NCI-H187 treated with DMSO at 0.1 percent for 48 hours (cell line): ENCODE results near the gene ENO4.

Source experiments
- DNase-seq: peaks from one replicate; lab custom pipeline; 2025; lab: John Stamatoyannopoulos, UW

Gene ENO4

DNA sequence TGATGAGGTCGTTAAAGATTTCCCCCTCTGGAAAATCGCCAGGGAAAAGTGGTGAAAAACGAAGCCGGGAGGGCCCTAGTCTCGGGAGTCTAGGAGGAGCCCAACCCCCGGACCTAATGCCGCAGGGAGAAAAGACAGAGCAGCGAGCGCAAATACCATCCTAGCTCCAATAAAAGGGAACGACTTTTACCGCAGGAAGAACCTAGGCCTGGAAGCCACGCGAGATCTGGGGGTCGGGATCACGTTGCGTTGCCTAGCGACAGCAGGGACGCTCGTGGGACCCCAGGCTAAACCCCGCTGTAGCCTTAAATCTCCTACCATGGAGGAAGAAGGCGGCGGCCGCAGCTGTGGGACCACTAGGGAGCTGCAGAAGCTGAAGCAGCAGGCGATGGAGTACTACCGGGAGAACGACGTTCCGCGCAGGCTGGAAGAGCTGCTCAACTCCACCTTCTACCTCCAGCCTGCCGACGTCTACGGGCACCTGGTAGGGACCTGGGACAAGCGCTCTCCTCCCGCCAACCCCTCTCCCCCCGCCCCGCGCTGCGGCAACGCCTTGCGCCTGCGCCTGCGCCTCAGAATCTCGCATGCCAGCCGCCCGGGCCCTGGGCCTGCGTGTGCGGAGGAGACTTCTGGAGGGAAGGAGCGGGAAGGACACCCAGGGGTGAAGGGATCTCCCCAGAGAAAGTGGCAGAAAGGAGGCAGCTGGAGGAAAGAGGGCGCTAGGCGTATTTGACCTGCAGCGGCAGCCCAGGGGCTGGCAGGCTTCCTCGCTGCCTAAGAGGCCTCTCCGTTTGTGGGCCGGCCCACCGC is at the start of gene ENO4:
Gene ENO4 (plus strand): TSS at position 252 of the 810 bp plus-strand sequence. CDS start 68 bp downstream, at position 320.
- peak; percentile 61 for DNase-seq

- no peak for DNase-seq
Measured at GRCh38 chr10:116800286-116800929, 48.9 kb upstream of the ENO4 start.

- no peak for DNase-seq
Measured at GRCh38 chr10:116801658-116802057, 47.6 kb upstream of the ENO4 start.

- no peak for DNase-seq
Measured at GRCh38 chr10:116802474-116802873, 46.8 kb upstream of the ENO4 start.

- no peak for DNase-seq
Measured at GRCh38 chr10:116802876-116803275, 46.4 kb upstream of the ENO4 start.

GRCh38 chr10:116803451-116804249 is 45.6 kb upstream of the ENO4 start:
- DNase-seq: no peak

- no peak for DNase-seq
Measured at GRCh38 chr10:116808706-116809105, 40.6 kb upstream of the ENO4 start.

DNA sequence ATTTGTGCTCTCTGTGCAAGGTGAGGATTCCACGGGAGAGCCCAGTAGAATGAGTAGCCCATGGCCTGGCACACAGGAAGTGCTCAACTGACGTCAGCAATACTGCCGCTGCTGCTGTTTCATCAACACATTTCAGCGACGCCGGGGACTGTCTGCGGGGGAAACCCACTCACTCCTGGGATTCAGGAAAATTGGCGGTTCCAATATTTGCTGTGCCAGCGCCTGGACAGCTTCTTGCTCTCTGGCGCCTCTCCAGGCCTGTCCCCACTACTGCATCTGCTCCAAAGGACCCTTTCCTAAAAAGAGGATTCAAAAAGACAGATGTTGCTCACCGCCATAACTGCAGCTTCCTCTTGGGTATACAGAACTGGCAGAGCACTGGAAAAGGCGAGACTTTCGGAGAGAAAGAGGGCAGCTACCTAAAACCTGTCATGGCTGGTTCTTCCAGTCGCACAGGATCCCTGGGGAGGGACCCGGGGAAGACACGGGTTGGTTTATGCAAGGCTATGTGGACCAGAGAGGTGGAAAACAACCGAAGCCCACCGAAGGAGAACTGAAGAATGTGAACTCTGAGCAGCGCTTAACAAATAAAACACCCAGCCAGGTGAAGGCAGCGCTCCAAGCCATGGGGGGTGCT is 39.7 kb upstream of the ENO4 start:
- DNase-seq: no peak

GRCh38 chr10:116810120-116810500 is 39.2 kb upstream of the ENO4 start:
- DNase-seq: no peak

DNA sequence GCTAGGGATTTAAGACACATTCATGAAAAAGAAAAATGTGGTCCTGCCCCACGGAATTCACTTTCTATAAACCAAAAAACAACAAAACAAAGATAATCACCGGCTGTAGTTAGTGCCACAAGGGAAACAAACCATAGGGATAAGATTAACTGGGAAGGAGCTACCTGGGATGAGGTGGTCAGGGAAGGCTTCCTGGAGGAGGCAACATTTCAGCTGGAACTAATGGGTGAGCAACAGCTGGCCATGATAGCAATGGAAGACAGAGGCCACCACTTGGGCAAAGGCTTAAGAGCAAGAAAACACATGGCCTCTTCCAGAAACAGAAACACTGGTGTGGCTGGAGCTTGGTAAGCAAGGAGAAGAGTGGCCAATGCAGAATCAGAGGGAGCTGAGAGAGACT is 38.4 kb upstream of the ENO4 start:
- no peak for DNase-seq

- no peak for DNase-seq
Measured at GRCh38 chr10:116811691-116812090, 37.6 kb upstream of the ENO4 start.

GRCh38 chr10:116815641-116816415 is 33.5 kb upstream of the ENO4 start:
- no peak for DNase-seq

DNA sequence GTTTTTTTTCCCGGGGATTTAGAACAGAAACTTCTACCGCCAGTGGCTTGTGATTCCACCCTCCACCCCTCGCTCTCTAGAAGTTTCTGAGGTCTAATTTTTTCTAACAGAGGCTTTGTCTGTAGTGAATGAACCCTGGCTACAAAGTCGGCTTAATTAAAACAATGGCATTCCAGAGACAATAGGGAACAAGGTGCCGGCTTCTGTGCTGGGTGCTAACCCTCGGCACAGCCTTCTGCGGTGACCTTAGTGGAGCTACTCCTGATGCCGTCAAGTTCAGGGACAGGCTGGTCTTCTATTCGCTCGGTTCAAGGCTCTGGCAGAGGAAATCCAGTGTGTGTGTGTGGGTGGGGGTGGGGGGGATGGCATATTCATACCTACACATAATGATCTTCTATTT is 32.1 kb upstream of the ENO4 start:
- DNase-seq: no peak

DNA sequence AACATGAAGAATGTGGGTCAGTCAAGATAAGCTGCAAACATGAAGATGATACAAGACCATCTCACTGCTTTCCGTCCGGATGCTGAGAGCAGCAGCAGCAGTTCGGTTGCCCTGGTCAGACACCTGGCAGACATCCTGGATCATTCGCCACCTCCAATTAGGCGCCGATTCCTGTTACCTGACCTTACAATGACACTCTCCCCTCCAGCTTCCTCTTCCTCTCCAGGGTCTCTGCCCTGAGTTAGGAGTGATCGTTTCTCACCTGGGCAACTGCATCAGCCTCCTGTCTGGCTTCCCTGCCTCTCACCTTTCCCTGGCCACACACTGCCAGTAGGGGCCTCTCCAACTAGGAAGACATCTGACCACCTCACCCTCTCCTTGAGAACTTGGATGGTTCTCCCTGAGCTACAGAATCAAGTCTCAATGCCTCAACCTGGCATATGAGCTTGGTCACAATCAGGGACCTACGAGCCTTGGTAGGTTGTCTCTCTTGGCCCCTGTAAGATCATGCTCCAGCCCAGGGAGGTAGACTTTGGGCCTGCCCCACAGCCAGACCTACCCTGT is 31.4 kb upstream of the ENO4 start:
- no peak for DNase-seq

DNA sequence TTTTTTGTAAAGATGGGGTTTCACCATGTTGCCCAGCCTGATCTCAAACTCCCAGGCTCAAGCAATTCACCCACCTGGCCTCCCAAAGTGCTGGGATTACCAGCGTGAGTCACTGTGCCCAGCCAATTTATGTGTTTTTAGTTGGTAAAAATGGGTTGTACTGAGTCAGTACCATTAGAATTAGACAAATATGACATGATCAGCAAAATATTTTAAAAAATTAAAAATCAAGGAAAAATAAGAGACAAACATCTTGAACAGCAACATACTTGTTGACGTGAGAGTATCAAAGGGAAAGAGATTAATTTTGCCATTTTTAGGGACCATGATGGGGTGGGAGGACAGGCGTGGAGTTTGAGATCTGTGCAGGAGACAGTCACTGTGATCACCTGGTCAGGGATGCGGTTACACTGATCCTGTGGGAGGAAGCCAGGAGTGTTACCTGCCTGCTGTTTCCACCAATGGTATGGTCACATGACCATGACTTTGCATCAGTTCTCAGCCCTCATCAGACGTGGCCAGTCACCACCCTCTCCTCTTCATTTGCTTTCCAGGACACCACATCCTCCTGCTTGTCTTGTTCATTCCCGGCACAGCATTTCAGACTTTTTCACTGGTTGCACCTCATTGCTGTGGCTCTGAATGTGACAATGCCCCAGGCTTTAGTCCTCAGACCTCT is 29.2 kb upstream of the ENO4 start:
- DNase-seq: no peak

GRCh38 chr10:116825901-116826300 is 23.4 kb upstream of the ENO4 start:
- DNase-seq: no peak

DNA sequence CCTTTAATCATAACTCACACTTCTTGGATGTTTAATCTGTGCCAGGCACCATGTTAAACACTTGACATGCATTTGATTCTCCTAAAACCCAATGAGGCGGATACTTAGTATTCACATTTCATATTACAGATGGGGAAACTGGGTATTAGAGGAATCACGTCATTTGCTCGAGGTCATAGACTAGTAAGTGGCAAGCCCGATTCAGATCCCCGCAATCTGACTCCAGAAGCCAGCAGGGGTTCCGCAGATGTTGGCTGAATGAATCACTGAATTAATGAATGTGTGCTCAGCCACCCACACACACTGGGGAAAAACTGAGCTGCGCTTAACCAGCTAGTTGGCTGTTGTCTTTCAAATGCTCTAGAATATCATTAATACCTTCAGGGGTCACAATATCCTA is 22.5 kb upstream of the ENO4 start:
- no peak for DNase-seq

DNA sequence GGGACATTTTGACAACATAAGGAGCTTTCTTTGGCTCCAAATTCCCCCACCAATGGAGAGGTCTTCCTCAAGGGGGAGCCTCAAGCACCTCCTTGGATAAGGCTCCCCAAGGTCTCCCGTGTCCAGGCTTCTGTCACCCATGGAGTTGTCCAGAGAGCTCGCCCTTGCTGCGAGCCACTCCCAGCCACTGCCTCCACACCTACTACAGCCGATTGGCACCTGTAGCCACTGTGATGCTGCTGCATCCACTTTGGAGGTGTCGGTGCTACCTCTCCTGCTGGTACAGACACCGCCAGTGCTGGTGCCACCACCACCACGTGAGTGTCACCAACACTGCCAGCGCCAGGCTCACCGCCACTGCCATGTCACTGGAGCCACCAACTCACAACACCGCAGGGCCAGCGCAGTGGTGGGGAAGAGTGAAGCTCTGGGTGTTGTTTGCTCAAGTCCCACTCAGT is 22.1 kb upstream of the ENO4 start:
- DNase-seq: no peak

GRCh38 chr10:116828116-116828515 is 21.2 kb upstream of the ENO4 start:
- DNase-seq: no peak

GRCh38 chr10:116829711-116830110 is 19.6 kb upstream of the ENO4 start:
- DNase-seq: no peak

DNA sequence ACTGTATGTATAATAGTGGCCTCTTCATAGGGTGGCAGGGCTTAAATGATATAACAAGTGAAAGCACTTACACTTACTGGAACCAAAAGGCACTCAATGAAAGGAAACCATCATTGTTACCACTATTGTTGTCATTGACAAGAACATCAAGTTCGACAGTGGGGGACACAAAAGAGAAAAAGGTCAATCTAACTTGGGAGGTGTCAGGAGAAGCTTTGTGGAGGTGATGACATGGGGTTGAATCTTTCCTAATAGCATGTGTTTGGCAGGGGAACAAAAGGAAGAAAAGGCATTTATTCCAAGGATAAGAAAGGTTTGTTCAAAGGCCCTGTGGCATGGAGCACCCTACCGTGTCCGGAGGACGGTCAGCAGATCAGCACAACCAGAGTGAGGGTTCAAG is 18.2 kb upstream of the ENO4 start:
- DNase-seq: no peak
